Keratinocyte (primary cell): ENCODE data around the gene RALY. TPM values are rescaled to one million over a fixed set of nuclear protein-coding genes. Genes with fewer than 3 reads are reported as not detected.

Source experiments
- DNase-seq: peaks from one replicate; pipeline ENCODE4 v3.0.0-alpha.2; 2011; ENCODE audit warnings: low read depth, missing footprints, low spot score
- FAIRE-seq: peaks from 2 replicates; lab custom pipeline; 2011; peaks lifted over from hg19 to GRCh38; lab: Jason Lieb, UNC
- H2AFZ ChIP-seq: 2 replicates; pipeline ENCODE4 v1.6.0; 2012; ENCODE audit warnings: low read length, control low read depth, inconsistent platforms; ENCODE audit not compliant: control insufficient read depth
- H3K27ac ChIP-seq: 2 replicates; pipeline ENCODE4 v1.5.1; 2011; ENCODE audit warnings: low read length; ENCODE audit not compliant: control insufficient read depth, insufficient read depth
- H3K27me3 ChIP-seq: 3 replicates; pipeline ENCODE4 v1.6.0; 2011; ENCODE audit warnings: low read length; ENCODE audit not compliant: control insufficient read depth, insufficient read depth; ENCODE audit errors: extremely low read depth
- H3K36me3 ChIP-seq, 2 experiments: 2 replicates in 1 of 2; 3 replicates in 1 of 2; pipeline ENCODE4 v1.5.1; 2011; ENCODE audit warnings: low read length in 2 of 2, mild to moderate bottlenecking in 1 of 2; ENCODE audit not compliant: control insufficient read depth in 2 of 2, insufficient read depth in 2 of 2; ENCODE audit errors: extremely low read depth in 1 of 2
- H3K4me1 ChIP-seq: 3 replicates; pipeline ENCODE4 v1.5.1; 2011; ENCODE audit warnings: low read length; ENCODE audit not compliant: control insufficient read depth, insufficient read depth; ENCODE audit errors: extremely low read depth
- H3K4me2 ChIP-seq: 3 replicates; pipeline ENCODE4 v1.6.0; 2011; ENCODE audit warnings: low read depth, low read length; ENCODE audit not compliant: control insufficient read depth, insufficient read depth; ENCODE audit errors: extremely low read depth
- H3K4me3 ChIP-seq, 3 experiments: fragments of 200-600 bp in 1 of 3; sonication (generic) in 1 of 3; 2 replicates in 2 of 3; 3 replicates in 1 of 3; pipeline ENCODE4 v1.5.1; 2011 to 2016; ENCODE audit warnings: low read length in 3 of 3, mild to moderate bottlenecking in 3 of 3, control low read depth in 2 of 3, inconsistent platforms in 1 of 3, low read depth in 1 of 3, mixed read lengths in 1 of 3, mixed run types in 1 of 3, moderate library complexity in 1 of 3; ENCODE audit not compliant: control insufficient read depth in 2 of 3, insufficient read depth in 2 of 3; ENCODE audit errors: extremely low read depth in 1 of 3
- H3K79me2 ChIP-seq: 2 replicates; pipeline ENCODE4 v1.6.0; 2012; ENCODE audit warnings: low read length; ENCODE audit not compliant: control insufficient read depth, insufficient read depth
- H3K9ac ChIP-seq: 3 replicates; pipeline ENCODE4 v1.6.0; 2011; ENCODE audit warnings: low read length; ENCODE audit not compliant: control insufficient read depth, insufficient read depth; ENCODE audit errors: extremely low read depth
- H3K9me1 ChIP-seq: 3 replicates; pipeline ENCODE4 v1.6.0; 2011; ENCODE audit warnings: low read length; ENCODE audit not compliant: control insufficient read depth, insufficient read depth; ENCODE audit errors: extremely low read depth
- H3K9me3 ChIP-seq: 2 replicates; pipeline ENCODE4 v1.5.1; 2012; ENCODE audit warnings: low read depth, low read length; ENCODE audit not compliant: control insufficient read depth
- H4K20me1 ChIP-seq: 3 replicates; pipeline ENCODE4 v1.6.0; 2011; ENCODE audit warnings: low read length; ENCODE audit not compliant: control insufficient read depth, insufficient read depth; ENCODE audit errors: extremely low read depth
- EZH2 ChIP-seq: IDR thresholded peaks from one replicate; pipeline ENCODE4 v1.6.1; 2012; ENCODE audit warnings: inconsistent platforms, mild to moderate bottlenecking, low read length, moderate library complexity
- dilution Hi-C: fragments of 300-500 bp; cut with MboI; formaldehyde crosslinking; loops from one replicate; pipeline ENCODE4 v1.7.0; 2020; ENCODE audit warnings: low sequenced_read_pairs; ENCODE audit not compliant: extremely low pct_ligation_motif_present
- polyA plus RNA-seq, 5 experiments: library from polyadenylated mRNA; depleted of rRNA in 3 of 5; stranded (reverse) in 3 of 5; stranded (forward) in 1 of 5; unstranded in 1 of 5; fragments of >200 nt; gene quantifications; 1 replicate in 1 of 5; 2 replicates in 3 of 5; 3 replicates in 1 of 5; pipeline versions ENCODE4 v1.2.1 to v1.2.3, GENCODE V29; 2011 to 2012; ENCODE audit warnings: missing spikeins in 2 of 5, low read depth in 1 of 5, low replicate concordance in 1 of 5
- TF ChIP-seq, protein P1 (sequence below), 3 experiments: IDR thresholded peaks in 1 of 3; conservative IDR thresholded peaks in 1 of 3; optimal IDR thresholded peaks in 1 of 3; 2 replicates in 2 of 3; 3 replicates in 1 of 3; pipeline versions ENCODE3 to v1.5.1; 2011; ENCODE audit warnings: low read length in 3 of 3, mild to moderate bottlenecking in 3 of 3, moderate library complexity in 2 of 3, control low read depth in 1 of 3, inconsistent platforms in 1 of 3; ENCODE audit not compliant: insufficient read depth in 2 of 3; ENCODE audit errors: extremely low read depth in 1 of 3

The RALY gene
- polyA plus RNA-seq, 1 donor (not counting 4 experiments of a cell fraction or from before 2014, with no cell fraction given): 118 TPM

- Histone ChIP-seq H3K27me3 (no peaks in the 10 kb centered on the region), H4K20me1 (no peaks in the 10 kb centered on the region), H3K36me3 (no peaks in the 10 kb centered on the region), H3K4me1 (no peaks in the 10 kb centered on the region), H3K27ac (no peak overlapping the region), H3K9me3 (no peaks in the 10 kb centered on the region), H3K9ac (no peak overlapping the region), H2AFZ (no peak overlapping the region), H3K4me2 (no peak overlapping the region), H3K79me2 (no peaks in the 10 kb centered on the region), H3K9me1 (no peaks in the 10 kb centered on the region), H3K4me3 (no peak overlapping the region)
- DNase-seq (no peak), FAIRE-seq (no peak)
- dilution Hi-C loops: no loop called here
- TF ChIP-seq, protein P1, sequence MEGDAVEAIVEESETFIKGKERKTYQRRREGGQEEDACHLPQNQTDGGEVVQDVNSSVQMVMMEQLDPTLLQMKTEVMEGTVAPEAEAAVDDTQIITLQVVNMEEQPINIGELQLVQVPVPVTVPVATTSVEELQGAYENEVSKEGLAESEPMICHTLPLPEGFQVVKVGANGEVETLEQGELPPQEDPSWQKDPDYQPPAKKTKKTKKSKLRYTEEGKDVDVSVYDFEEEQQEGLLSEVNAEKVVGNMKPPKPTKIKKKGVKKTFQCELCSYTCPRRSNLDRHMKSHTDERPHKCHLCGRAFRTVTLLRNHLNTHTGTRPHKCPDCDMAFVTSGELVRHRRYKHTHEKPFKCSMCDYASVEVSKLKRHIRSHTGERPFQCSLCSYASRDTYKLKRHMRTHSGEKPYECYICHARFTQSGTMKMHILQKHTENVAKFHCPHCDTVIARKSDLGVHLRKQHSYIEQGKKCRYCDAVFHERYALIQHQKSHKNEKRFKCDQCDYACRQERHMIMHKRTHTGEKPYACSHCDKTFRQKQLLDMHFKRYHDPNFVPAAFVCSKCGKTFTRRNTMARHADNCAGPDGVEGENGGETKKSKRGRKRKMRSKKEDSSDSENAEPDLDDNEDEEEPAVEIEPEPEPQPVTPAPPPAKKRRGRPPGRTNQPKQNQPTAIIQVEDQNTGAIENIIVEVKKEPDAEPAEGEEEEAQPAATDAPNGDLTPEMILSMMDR (optimal IDR thresholded peaks at IDR 0.05 in 1 of 3, IDR thresholded peaks at IDR 0.05 in 1 of 3, conservative IDR thresholded peaks at IDR 0.05 in 1 of 3; ENCODE audit: extremely low read depth in 1 of 3, insufficient read depth in 2 of 3, low read length in 3 of 3): no peak
- TF ChIP-seq EZH2: no peak
Measured at GRCh38 chr20:33985280-33985679, 8.4 kb upstream of the RALY start.

DNA sequence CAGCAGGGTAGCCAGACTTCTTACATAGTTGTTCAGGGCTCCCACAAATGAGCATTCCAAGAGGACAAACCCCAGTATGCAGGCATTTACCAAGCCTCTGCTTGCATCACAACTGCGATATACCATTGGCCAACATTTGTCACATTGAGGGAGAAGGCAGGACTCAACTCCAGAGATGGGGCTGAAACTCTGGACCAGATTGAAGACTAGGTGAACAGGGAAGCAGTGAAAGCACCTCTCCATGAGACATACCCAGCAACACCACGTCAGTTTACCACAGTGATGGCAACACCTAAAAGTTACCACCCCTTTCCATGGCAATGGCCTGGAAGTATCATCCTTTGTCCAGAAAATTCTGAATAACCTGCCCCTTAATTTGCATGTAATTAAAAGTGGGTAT, 7.9 kb upstream of the RALY start:
- H3K79me2 ChIP-seq: no peaks in the 10 kb centered on the region
- H2AFZ ChIP-seq: no peak overlapping the region
- H3K9me1 ChIP-seq: no peaks in the 10 kb centered on the region
- TF ChIP-seq, protein P1 (optimal IDR thresholded peaks at IDR 0.05 in 1 of 3, IDR thresholded peaks at IDR 0.05 in 1 of 3, conservative IDR thresholded peaks at IDR 0.05 in 1 of 3; ENCODE audit: extremely low read depth in 1 of 3, insufficient read depth in 2 of 3, low read length in 3 of 3): no peak
- no peak for TF ChIP-seq EZH2
- no peaks in the 10 kb centered on the region for H3K27me3 ChIP-seq
- no peak overlapping the region for H3K4me3 ChIP-seq
- no peaks in the 10 kb centered on the region for H3K36me3 ChIP-seq
- H3K27ac ChIP-seq: no peak overlapping the region
- H3K9ac ChIP-seq: no peak overlapping the region
- no peak overlapping the region for H3K4me2 ChIP-seq
- H3K9me3 ChIP-seq: no peaks in the 10 kb centered on the region
- H4K20me1 ChIP-seq: no peaks in the 10 kb centered on the region
- no peaks in the 10 kb centered on the region for H3K4me1 ChIP-seq
- DNase-seq: no peak
- no peak for FAIRE-seq
- dilution Hi-C loops: no loop called here
